HepG2 (cell line): Measurements from ENCODE around the gene PRKG1. TPM values are rescaled to one million over a fixed set of nuclear protein-coding genes. Genes with fewer than 3 reads are reported as not detected.
A peak's percentile ranks its signal among the peaks of the same experiment; 100 is the strongest.

Source experiments
- AGO2 ChIP-seq: fragments of 200-400 bp; formaldehyde crosslinking; optimal IDR thresholded peaks from 2 replicates; pipeline ENCODE3; 2017; ENCODE audit warnings: mild to moderate bottlenecking, low read depth, low read length, moderate library complexity
- ARID2 ChIP-seq: sonication (generic); formaldehyde crosslinking; IDR thresholded peaks from 2 replicates; pipeline ENCODE4 v1.8.1; 2022; ENCODE audit warnings: mild to moderate bottlenecking, missing genetic modification reagents, borderline replicate concordance
- CBX5 ChIP-seq: sonication (generic); formaldehyde crosslinking; IDR thresholded peaks from 2 replicates; pipeline ENCODE4 v1.4.0; 2020; ENCODE audit warnings: missing genetic modification reagents, borderline replicate concordance
- DMAP1 ChIP-seq: IDR thresholded peaks from 2 replicates; pipeline ENCODE4 v1.6.1; 2016
- DNMT1 ChIP-seq: sonication (generic); formaldehyde crosslinking; IDR thresholded peaks from 2 replicates; pipeline ENCODE4 v1.5.1; 2020; ENCODE audit warnings: mild to moderate bottlenecking, missing genetic modification reagents
- KAT8 ChIP-seq: IDR thresholded peaks from 2 replicates; pipeline ENCODE4 v1.6.1; 2016; ENCODE audit warnings: missing genetic modification reagents, missing compliant biosample characterization
- MED13 ChIP-seq: sonication (generic); formaldehyde crosslinking; IDR thresholded peaks from 2 replicates; pipeline ENCODE4 v1.5.0; 2020; ENCODE audit warnings: missing genetic modification reagents
- MEIS2 ChIP-seq: sonication (generic); formaldehyde crosslinking; IDR thresholded peaks from 2 replicates; pipeline ENCODE4 v1.9.0; 2021; ENCODE audit warnings: mild to moderate bottlenecking, missing genetic modification reagents
- MYPOP ChIP-seq: sonication (generic); formaldehyde crosslinking; IDR thresholded peaks from 2 replicates; pipeline ENCODE4 v1.8.1; 2023; ENCODE audit warnings: mild to moderate bottlenecking, moderate library complexity, missing genetic modification reagents
- NR2F6 ChIP-seq, 2 experiments: IDR thresholded peaks; 2 replicates each; pipeline ENCODE4 v1.6.1; 2016; ENCODE audit warnings: antibody characterized with exemption in 1 of 2, mild to moderate bottlenecking in 1 of 2
- PAX8 ChIP-seq: sonication (generic); formaldehyde crosslinking; IDR thresholded peaks from 2 replicates; pipeline ENCODE4 v1.8.0; 2022; ENCODE audit warnings: mild to moderate bottlenecking, missing genetic modification reagents, borderline replicate concordance
- PCBP1 ChIP-seq: fragments of 200-400 bp; formaldehyde crosslinking; IDR thresholded peaks from 2 replicates; pipeline ENCODE4 v1.6.1; 2017; ENCODE audit warnings: mild to moderate bottlenecking, low read depth, low read length, borderline replicate concordance
- PRMT3 ChIP-seq: sonication (generic); formaldehyde crosslinking; IDR thresholded peaks from 2 replicates; pipeline ENCODE4 v1.8.1; 2022; ENCODE audit warnings: low read depth, mild to moderate bottlenecking, moderate library complexity, missing genetic modification reagents, borderline replicate concordance
- RFX5 ChIP-seq: IDR thresholded peaks from 2 replicates; pipeline ENCODE4 v1.6.1; 2011; ENCODE audit warnings: low read depth, low read length, improper control_type of control experiment
- RNF219 ChIP-seq: sonication (generic); formaldehyde crosslinking; IDR thresholded peaks from 2 replicates; pipeline ENCODE4 v1.5.0; 2020; ENCODE audit warnings: mild to moderate bottlenecking, missing genetic modification reagents
- SOX6 ChIP-seq, 2 experiments: fragments of 450-650 bp in 1 of 2; sonication (generic) in 1 of 2; formaldehyde crosslinking in 1 of 2; IDR thresholded peaks; 2 replicates each; pipeline versions ENCODE4 v1.4.0 to v1.6.1; 2017 to 2020; ENCODE audit warnings: antibody characterized with exemption in 1 of 2, mild to moderate bottlenecking in 1 of 2, missing genetic modification reagents in 1 of 2
- TEF ChIP-seq: sonication (generic); formaldehyde crosslinking; IDR thresholded peaks from 2 replicates; pipeline ENCODE4 v1.5.0; 2020; ENCODE audit warnings: missing genetic modification reagents
- TSC22D2 ChIP-seq: sonication (generic); formaldehyde crosslinking; IDR thresholded peaks from 2 replicates; pipeline ENCODE4 v1.5.1; 2020; ENCODE audit warnings: missing genetic modification reagents, mild to moderate bottlenecking, borderline replicate concordance
- ZFP90 ChIP-seq: sonication (generic); formaldehyde crosslinking; IDR thresholded peaks from 2 replicates; pipeline ENCODE4 v1.8.0; 2022; ENCODE audit warnings: missing genetic modification reagents, mild to moderate bottlenecking, inconsistent platforms, borderline replicate concordance
- ZNF382 ChIP-seq: sonication (generic); formaldehyde crosslinking; IDR thresholded peaks from 2 replicates; pipeline ENCODE4 v1.5.0; 2020; ENCODE audit warnings: missing genetic modification reagents, mild to moderate bottlenecking, borderline replicate concordance
- ZNF672 ChIP-seq: sonication (generic); formaldehyde crosslinking; IDR thresholded peaks from 2 replicates; pipeline ENCODE4 v1.8.1; 2022; ENCODE audit warnings: missing genetic modification reagents
- ZXDC ChIP-seq: sonication (generic); formaldehyde crosslinking; IDR thresholded peaks from 2 replicates; pipeline ENCODE4 v1.5.0; 2020; ENCODE audit warnings: mild to moderate bottlenecking, missing genetic modification reagents
- polyA plus RNA-seq, 8 experiments: library from polyadenylated mRNA; depleted of rRNA in 3 of 8; stranded (reverse) in 7 of 8; unstranded in 1 of 8; fragments of >200 nt; fragmentation: Illumina TruSeq in 4 of 8; extraction: Trizol in 4 of 8; gene quantifications; 2 replicates each; pipeline versions ENCODE4 v1.2.1 to v1.2.3, GENCODE V29; 2011 to 2016; ENCODE audit warnings: low read depth in 4 of 8, missing spikeins in 1 of 8, mixed read lengths in 1 of 8; ENCODE audit not compliant: insufficient read depth in 1 of 8
- total RNA-seq, 5 experiments: library from RNA; depleted of rRNA; stranded (reverse); fragments of >200 nt; fragmentation: Illumina TruSeq; extraction: Trizol; gene quantifications; 2 replicates each; pipeline ENCODE4 v1.2.3, GENCODE V29; 2016; ENCODE audit warnings: low read depth in 1 of 5

Gene PRKG1
- total and polyA plus RNA-seq, 2 of the 13 experiments (the other 11 are each of a cell fraction or from before 2014, with no cell fraction given): 0.01 TPM; not detected in 1

GRCh38 chr10:52313933-52314821, 1239.9 kb downstream of the PRKG1 start, which contains the start of gene DKK1 (continued):
- TF ChIP-seq NR2F6 (IDR thresholded peaks at IDR 0.05) (peak; percentile 80), NR2F6 (CRISPR knock-in tag; IDR thresholded peaks at IDR 0.05) (peak; percentile 63; the same call in 1 of the 2 replicates), PAX8 (CRISPR knock-in tag) (no peak), AGO2 (peak; percentile 93), KAT8 (CRISPR knock-in tag) (peak; percentile 36; the same call in 1 of the 2 replicates), DNMT1 (no peak), ZFP90 (CRISPR knock-in tag) (peak; percentile 85), ZXDC (CRISPR knock-in tag) (no peak), MYPOP (CRISPR knock-in tag) (peak; percentile 86), PCBP1 (peak; percentile 90; the same call in 1 of the 2 replicates), TSC22D2 (CRISPR knock-in tag) (no peak), CBX5 (CRISPR knock-in tag) (no peak; the same call in 1 of the 2 replicates), SOX6 (IDR thresholded peaks at IDR 0.05) (no peak), SOX6 (CRISPR knock-in tag; IDR thresholded peaks at IDR 0.05) (peak; percentile 99), ZNF672 (CRISPR knock-in tag) (no peak), ZNF382 (CRISPR knock-in tag) (no peak), ARID2 (0 out of 2 replicates have a peak, but pooled peaks have one; percentile 20), RNF219 (CRISPR knock-in tag) (peak; percentile 61; the same call in 1 of the 2 replicates), MED13 (CRISPR knock-in tag) (peak; percentile 89), DMAP1 (CRISPR knock-in tag) (peak; percentile 69; the same call in 1 of the 2 replicates), TEF (CRISPR knock-in tag) (0 out of 2 replicates have a peak, but pooled peaks have one; percentile 11), RFX5 (no peak), MEIS2 (CRISPR knock-in tag) (peak; percentile 76), PRMT3 (CRISPR knock-in tag) (no peak; the same call in none of the 2 replicates)
